H9 (cell line): ENCODE results near the gene MTMR3. TPM values are rescaled to one million over a fixed set of nuclear protein-coding genes. Genes with fewer than 3 reads are reported as not detected.

Source experiments
- DNase-seq: peaks from one replicate; pipeline ENCODE4 v3.0.0-alpha.2; 2017
- H2AFZ ChIP-seq: one replicate; pipeline ENCODE4 v1.6.1; 2013; ENCODE audit warnings: mild to moderate bottlenecking, low read length, control low read depth, moderate library complexity
- H2AK5ac ChIP-seq: 2 replicates; pipeline ENCODE4 v1.6.1; 2013; ENCODE audit warnings: low read length, control low read depth, mixed read lengths; ENCODE audit not compliant: insufficient read length
- H2BK120ac ChIP-seq: one replicate; pipeline ENCODE4 v1.6.1; 2013; ENCODE audit warnings: low read depth, mild to moderate bottlenecking, low read length, control low read depth, inconsistent platforms; ENCODE audit not compliant: poor library complexity, severe bottlenecking
- H2BK12ac ChIP-seq: 2 replicates; pipeline ENCODE4 v1.6.1; 2013; ENCODE audit warnings: low read length, control low read depth, mixed read lengths, low read depth; ENCODE audit not compliant: insufficient read length
- H2BK15ac ChIP-seq: 2 replicates; pipeline ENCODE4 v1.6.1; 2013; ENCODE audit warnings: low read depth, low read length, control low read depth
- H2BK20ac ChIP-seq: one replicate; pipeline ENCODE4 v1.6.1; 2013; ENCODE audit warnings: low read depth, mild to moderate bottlenecking, low read length, control low read depth, inconsistent platforms; ENCODE audit not compliant: poor library complexity, severe bottlenecking
- H2BK5ac ChIP-seq: 2 replicates; pipeline ENCODE4 v1.6.1; 2013; ENCODE audit warnings: low read length, control low read depth, mixed read lengths; ENCODE audit not compliant: insufficient read length
- H3K14ac ChIP-seq: 2 replicates; pipeline ENCODE4 v1.6.1; 2013; ENCODE audit warnings: low read length, control low read depth; ENCODE audit not compliant: insufficient read depth
- H3K18ac ChIP-seq: 2 replicates; pipeline ENCODE4 v1.6.1; 2013; ENCODE audit warnings: low read depth, mild to moderate bottlenecking, mixed read lengths, low read length, control low read depth; ENCODE audit not compliant: insufficient read length
- H3K23ac ChIP-seq: 2 replicates; pipeline ENCODE4 v1.6.1; 2013; ENCODE audit warnings: low read length, control low read depth, mixed read lengths, low read depth; ENCODE audit not compliant: insufficient read length
- H3K23me2 ChIP-seq: 2 replicates; pipeline ENCODE4 v1.6.1; 2013; ENCODE audit warnings: low read depth, mild to moderate bottlenecking, mixed read lengths, low read length, control low read depth; ENCODE audit not compliant: insufficient read length, poor library complexity, severe bottlenecking
- H3K27ac ChIP-seq: 2 replicates; pipeline ENCODE4 v1.5.1; 2013; ENCODE audit warnings: low read length, control low read depth, mixed read lengths, low read depth; ENCODE audit not compliant: insufficient read length
- H3K27me3 ChIP-seq: 2 replicates; pipeline ENCODE4 v1.6.1; 2013; ENCODE audit warnings: low read length, control low read depth, inconsistent platforms; ENCODE audit not compliant: insufficient read depth
- H3K4ac ChIP-seq: 2 replicates; pipeline ENCODE4 v1.6.1; 2013; ENCODE audit warnings: low read depth, mild to moderate bottlenecking, control low read depth, inconsistent platforms, low read length, moderate library complexity
- H3K4me1 ChIP-seq: 2 replicates; pipeline ENCODE4 v1.6.1; 2013; ENCODE audit warnings: low read length, control low read depth, inconsistent platforms; ENCODE audit not compliant: insufficient read depth
- H3K4me2 ChIP-seq: 2 replicates; pipeline ENCODE4 v1.6.1; 2013; ENCODE audit warnings: low read length, control low read depth, mixed read lengths; ENCODE audit not compliant: insufficient read length, insufficient read depth
- H3K56ac ChIP-seq: 2 replicates; pipeline ENCODE4 v1.6.1; 2013; ENCODE audit warnings: low read depth, mild to moderate bottlenecking, mixed read lengths, low read length, control low read depth; ENCODE audit not compliant: insufficient read length
- H3K79me1 ChIP-seq: 2 replicates; pipeline ENCODE4 v1.6.1; 2013; ENCODE audit warnings: low read depth, mild to moderate bottlenecking, moderate library complexity, low read length, control low read depth, inconsistent platforms; ENCODE audit not compliant: insufficient read depth, poor library complexity, severe bottlenecking
- H3K79me2 ChIP-seq: 2 replicates; pipeline ENCODE4 v1.6.1; 2013; ENCODE audit warnings: low read length, control low read depth, inconsistent platforms; ENCODE audit not compliant: insufficient read depth
- H3K9ac ChIP-seq: 2 replicates; pipeline ENCODE4 v1.6.1; 2013; ENCODE audit warnings: low read length, control low read depth, mixed read lengths; ENCODE audit not compliant: insufficient read length; ENCODE audit errors: extremely low read depth
- H3K9me3 ChIP-seq: one replicate; pipeline ENCODE4 v1.6.1; 2013; ENCODE audit warnings: low read depth, low read length, inconsistent platforms; ENCODE audit not compliant: control insufficient read depth
- H3T11ph ChIP-seq: one replicate; pipeline ENCODE4 v1.6.1; 2013; ENCODE audit warnings: mild to moderate bottlenecking, low read length, control low read depth, inconsistent platforms
- H4K20me1 ChIP-seq: one replicate; pipeline ENCODE4 v1.6.1; 2013; ENCODE audit not compliant: control insufficient read depth, insufficient read length, insufficient read depth
- H4K5ac ChIP-seq: 2 replicates; pipeline ENCODE4 v1.6.1; 2013; ENCODE audit warnings: low read depth, mild to moderate bottlenecking, mixed read lengths, low read length, control low read depth; ENCODE audit not compliant: insufficient read length
- H4K8ac ChIP-seq: replicated peaks from 2 replicates; pipeline ENCODE4 v1.6.1; 2013; ENCODE audit warnings: low read length, control low read depth, mixed read lengths, low read depth; ENCODE audit not compliant: insufficient read length
- H4K91ac ChIP-seq: 2 replicates; pipeline ENCODE4 v1.6.1; 2013; ENCODE audit warnings: low read depth, mild to moderate bottlenecking, moderate library complexity, mixed read lengths, low read length, control low read depth; ENCODE audit not compliant: insufficient read length
- H3K27ac Mint-ChIP-seq, 3 experiments: 2 replicates in 2 of 3; 3 replicates in 1 of 3; pipeline ENCODE4 v1.8.0; 2020 to 2021; ENCODE audit warnings: mixed read lengths in 3 of 3, mild to moderate bottlenecking in 1 of 3, moderate library complexity in 1 of 3
- H3K27me3 Mint-ChIP-seq: 2 replicates; pipeline ENCODE4 v1.8.0; 2021; ENCODE audit warnings: low read depth, mild to moderate bottlenecking, moderate library complexity, mixed read lengths
- H3K36me3 Mint-ChIP-seq, 3 experiments: 2 replicates in 2 of 3; 3 replicates in 1 of 3; pipeline ENCODE4 v1.8.0; 2020 to 2021; ENCODE audit warnings: low read depth in 3 of 3, mixed read lengths in 3 of 3; ENCODE audit not compliant: insufficient read depth in 1 of 3
- H3K4me1 Mint-ChIP-seq, 2 experiments: 2 replicates each; pipeline ENCODE4 v1.8.0; 2020; ENCODE audit warnings: mixed read lengths in 2 of 2
- H3K4me3 Mint-ChIP-seq, 2 experiments: 2 replicates in 1 of 2; 3 replicates in 1 of 2; pipeline ENCODE4 v1.8.0; 2020 to 2021; ENCODE audit warnings: mild to moderate bottlenecking in 2 of 2, mixed read lengths in 2 of 2, moderate library complexity in 1 of 2
- H3K9me3 Mint-ChIP-seq, 2 experiments: 2 replicates in 1 of 2; 3 replicates in 1 of 2; pipeline ENCODE4 v1.8.0; 2020; ENCODE audit warnings: mild to moderate bottlenecking in 2 of 2, mixed read lengths in 2 of 2, moderate library complexity in 1 of 2
- WGBS: extraction: QIAGEN DNeasy Blood & Tissue Kit; methylation state at CpG from one replicate; pipeline ENCODE4 v1.1.7; 2013; ENCODE audit warnings: missing lambda C conversion rate, low lambda C conversion rate, mixed read lengths; ENCODE audit not compliant: insufficient read length; ENCODE audit errors: extremely low coverage; 5-methylcytosine and 5-hydroxymethylcytosine counted together
- total RNA-seq: library from RNA; stranded (reverse); gene quantifications from 2 replicates; pipeline ENCODE4 v1.2.1, GENCODE V29; 2021
- TF ChIP-seq, protein P1 (sequence below): fragments of 200-600 bp; sonication (generic); conservative IDR thresholded peaks from 3 replicates; pipeline ENCODE4 v1.8.0; 2021; ENCODE audit warnings: antibody characterized with exemption, mild to moderate bottlenecking

MTMR3 gene
- total RNA-seq, 1 experiment from 2014 or later: 19.8 TPM

DNA sequence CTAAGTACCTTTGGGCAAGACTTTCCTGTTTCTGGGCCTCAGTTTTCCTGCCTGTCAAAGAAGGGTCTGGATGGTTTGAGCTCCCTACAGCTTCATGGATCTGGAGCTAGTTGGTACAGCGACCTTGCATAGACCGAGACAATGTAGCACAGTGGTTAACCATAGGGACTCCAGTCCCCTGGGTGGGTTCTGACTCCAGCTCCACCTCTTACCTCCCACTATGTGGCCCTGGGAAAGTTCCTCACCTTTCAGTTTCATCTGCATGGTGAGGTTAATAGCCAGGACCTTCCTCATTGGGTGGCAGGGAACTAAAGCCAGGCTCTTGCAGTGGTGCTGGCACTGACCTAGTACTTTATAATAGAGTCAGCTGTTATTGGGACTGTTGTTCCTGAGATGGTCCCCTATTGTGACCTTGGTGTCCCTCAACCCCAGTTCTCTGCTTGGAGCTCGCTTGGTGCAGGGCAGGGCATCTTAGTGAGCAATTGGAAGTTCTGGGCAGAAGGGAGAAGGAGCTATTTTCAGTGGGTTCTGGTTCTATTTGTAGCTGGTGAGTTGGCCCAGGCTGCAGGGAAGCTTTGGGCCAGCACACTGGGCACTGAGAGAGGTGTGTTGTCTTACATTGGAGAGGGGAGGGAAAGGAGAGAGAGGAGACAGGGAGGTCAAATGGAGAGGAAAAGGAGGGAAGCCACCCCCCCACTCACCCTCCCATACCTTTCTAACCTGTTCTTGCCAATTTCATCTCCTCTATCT, 10.7 kb upstream of the MTMR3 start:
- Mint-ChIP-seq H3K36me3 (no peaks in the 10 kb centered on the region), H3K27ac (peak overlapping the region in 2 of 3 experiments; percentile 54 to 58; a peak in 3 of 7 replicates), H3K27me3 (peaks cover 3% of the 10 kb centered on the region; the same call in 1 of the 2 replicates), H3K9me3 (no peaks in the 10 kb centered on the region), H3K4me3 (no peak overlapping the region; a peak in 1 of 5 replicates), H3K4me1 (peaks cover 16 to 26% of the 10 kb centered on the region in 2 experiments)
- Histone ChIP-seq H4K20me1 (no peaks in the 10 kb centered on the region), H3K14ac (no peak overlapping the region), H2BK12ac (no peak overlapping the region), H3K27me3 (no peaks in the 10 kb centered on the region), H2BK15ac (no peak overlapping the region), H3K4me2 (no peak overlapping the region), H2AFZ (no peak overlapping the region), H3K56ac (no peak overlapping the region), H3K23ac (no peak overlapping the region), H3K27ac (no peak overlapping the region), H2BK120ac (no peak overlapping the region), H3K23me2 (no peaks in the 10 kb centered on the region), H3K18ac (no peak overlapping the region), H2AK5ac (no peak overlapping the region), H3K9me3 (no peaks in the 10 kb centered on the region), H4K91ac (no peak overlapping the region), H4K8ac (no peak overlapping the region), H2BK20ac (no peak overlapping the region), H3K4ac (no peak overlapping the region), H3K79me2 (no peaks in the 10 kb centered on the region), H2BK5ac (no peak overlapping the region), H4K5ac (no peak overlapping the region), H3K4me1 (no peaks in the 10 kb centered on the region), H3K9ac (no peak overlapping the region), H3T11ph (no peak overlapping the region), H3K79me1 (no peaks in the 10 kb centered on the region)
- peak; percentile 39 for DNase-seq
- WGBS: no CpG with 5 or more reads among the region's 3 CpGs
- TF ChIP-seq, protein P1, sequence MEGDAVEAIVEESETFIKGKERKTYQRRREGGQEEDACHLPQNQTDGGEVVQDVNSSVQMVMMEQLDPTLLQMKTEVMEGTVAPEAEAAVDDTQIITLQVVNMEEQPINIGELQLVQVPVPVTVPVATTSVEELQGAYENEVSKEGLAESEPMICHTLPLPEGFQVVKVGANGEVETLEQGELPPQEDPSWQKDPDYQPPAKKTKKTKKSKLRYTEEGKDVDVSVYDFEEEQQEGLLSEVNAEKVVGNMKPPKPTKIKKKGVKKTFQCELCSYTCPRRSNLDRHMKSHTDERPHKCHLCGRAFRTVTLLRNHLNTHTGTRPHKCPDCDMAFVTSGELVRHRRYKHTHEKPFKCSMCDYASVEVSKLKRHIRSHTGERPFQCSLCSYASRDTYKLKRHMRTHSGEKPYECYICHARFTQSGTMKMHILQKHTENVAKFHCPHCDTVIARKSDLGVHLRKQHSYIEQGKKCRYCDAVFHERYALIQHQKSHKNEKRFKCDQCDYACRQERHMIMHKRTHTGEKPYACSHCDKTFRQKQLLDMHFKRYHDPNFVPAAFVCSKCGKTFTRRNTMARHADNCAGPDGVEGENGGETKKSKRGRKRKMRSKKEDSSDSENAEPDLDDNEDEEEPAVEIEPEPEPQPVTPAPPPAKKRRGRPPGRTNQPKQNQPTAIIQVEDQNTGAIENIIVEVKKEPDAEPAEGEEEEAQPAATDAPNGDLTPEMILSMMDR: no peak
